Stimulated activated CD4-positive, alpha-beta T cell treated with anti-CD3 and anti-CD28 coated beads, Interleukin-4, amount 100 ng/mL, for 24 hours (primary cell): Measurements from ENCODE around the gene RFC4.
A peak's percentile ranks its signal among the peaks of the same experiment; 100 is the strongest.
"Not testable (repeated sequence)": the region's sequence is repeated elsewhere in the genome, so short reads cannot be mapped to it uniquely, and the experiment has no call there.

Source experiments
- DNase-seq: peaks from one replicate; pipeline ENCODE4 v3.0.0-alpha.2; 2020

Gene RFC4

DNA sequence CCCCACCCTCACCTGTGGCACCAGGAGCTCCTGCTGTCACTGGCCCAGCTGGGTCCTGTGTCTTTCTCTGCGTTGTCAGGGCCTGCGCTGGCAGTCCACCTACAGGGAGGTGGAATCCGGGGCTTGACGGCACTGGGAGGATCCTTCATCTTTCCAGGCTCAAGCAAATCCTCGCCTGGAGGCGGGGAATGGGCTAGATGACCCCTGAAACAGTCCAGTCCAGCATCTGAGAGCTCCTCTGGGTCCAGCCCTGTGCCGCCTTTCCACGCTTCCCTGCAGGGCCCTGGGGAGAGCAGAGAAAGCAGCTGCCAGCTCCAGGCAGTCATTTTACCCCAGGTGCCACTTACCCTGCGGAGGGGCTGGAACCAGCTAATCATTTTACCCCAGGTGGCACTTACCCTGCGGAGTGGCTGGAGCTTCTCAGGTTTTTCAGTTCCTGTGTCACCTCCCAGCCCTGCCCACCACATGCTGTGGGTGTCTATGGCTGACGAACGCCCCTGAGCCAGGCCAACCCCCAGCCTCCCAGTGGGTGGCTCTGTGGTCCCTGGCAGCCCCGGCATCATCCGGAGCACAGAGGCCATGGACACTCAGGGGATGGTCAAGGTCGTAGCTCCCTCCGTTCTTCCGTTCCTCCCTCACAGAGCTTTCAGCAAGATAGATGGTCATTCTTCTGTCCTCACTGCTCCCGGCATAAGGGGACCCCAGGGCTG is 18.3 kb upstream of the RFC4 start:
- DNase-seq = no peak

DNA sequence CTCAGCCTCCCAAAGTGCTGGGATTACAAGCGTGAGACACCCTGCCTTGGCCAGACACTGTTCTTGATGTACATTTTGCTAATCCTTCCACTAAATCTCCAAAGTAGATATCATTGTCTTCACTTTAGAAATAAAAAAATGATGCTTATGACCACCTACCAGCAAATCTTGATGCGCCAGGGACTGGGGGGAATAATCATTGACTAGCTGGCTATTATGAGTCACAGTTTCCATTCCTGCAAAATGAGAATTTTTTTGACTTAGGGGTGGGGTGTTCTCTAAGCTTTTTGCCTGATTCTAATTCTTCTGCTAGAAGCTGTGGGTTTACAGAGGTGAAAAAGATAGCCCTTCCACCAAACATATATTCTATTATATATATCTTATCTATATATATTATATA is 17.1 kb upstream of the RFC4 start:
- DNase-seq = no peak

GRCh38 chr3:186822388-186822759 is 16.1 kb upstream of the RFC4 start:
- not testable (repeated sequence) for DNase-seq

GRCh38 chr3:186821429-186822387 is 15.4 kb upstream of the RFC4 start:
- DNase-seq = peak; percentile 25

DNA sequence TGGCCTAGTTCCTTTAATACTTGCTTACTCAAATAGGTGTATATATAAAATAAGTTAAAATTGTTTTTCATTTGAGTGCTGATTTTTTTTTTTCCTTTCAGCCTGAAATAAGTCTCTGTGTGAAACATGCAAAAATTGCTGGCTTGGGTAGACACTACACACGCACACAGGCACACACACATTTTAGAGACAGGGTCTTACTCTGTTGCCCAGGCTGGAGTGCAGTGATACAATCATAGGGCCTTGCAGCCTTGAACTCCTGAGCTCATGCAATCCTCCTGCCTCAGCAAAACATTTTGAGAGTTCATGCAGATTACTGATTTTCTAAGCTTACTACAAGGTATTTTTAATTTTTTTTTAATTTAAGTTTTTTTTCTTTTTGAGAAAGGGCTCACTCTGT is 12.7 kb upstream of the RFC4 start:
- DNase-seq = no peak

DNA sequence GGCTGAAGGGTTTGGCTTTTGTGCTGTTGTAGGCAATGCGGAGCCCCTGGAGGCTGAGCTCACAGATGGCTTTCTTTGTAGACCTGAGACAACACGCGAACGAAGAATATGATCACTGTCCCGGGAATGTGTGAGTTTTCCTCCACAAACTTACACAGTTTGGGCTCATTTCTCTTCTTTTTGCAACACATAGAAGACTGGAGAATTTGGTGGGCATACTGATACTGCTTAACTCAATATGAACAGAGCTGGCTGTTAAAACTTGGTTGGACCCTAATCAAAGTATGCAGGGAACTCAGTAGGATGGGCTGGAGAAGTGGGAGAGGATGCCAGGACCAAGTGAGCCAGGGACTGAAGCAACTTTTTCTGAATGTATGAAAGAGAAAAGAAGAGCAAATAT is 12.2 kb upstream of the RFC4 start:
- no peak for DNase-seq

- DNase-seq = no peak
Observed at GRCh38 chr3:186815435-186815834, 9.2 kb upstream of the RFC4 start.

DNA sequence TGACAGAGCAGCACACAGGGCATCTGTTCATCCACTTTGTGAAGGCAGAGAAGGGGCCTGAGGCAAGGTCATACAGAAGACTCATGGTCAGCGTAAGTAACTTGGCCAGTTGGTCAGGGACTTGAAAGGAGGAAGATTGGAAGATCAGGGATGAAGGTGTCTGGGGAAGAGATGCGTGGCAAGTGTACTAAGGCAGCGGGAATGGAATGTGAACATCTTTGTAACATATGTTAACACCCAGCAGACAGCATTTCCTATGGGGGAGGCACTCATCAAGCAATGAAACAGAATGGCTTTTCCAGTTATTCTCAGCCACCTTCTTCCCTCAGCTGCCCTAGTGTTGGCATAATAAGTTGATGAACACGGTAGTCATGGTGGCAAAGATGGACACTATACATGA is 7.8 kb upstream of the RFC4 start:
- no peak for DNase-seq

- not testable (repeated sequence) for DNase-seq
Observed at GRCh38 chr3:186811313-186811712, 5.0 kb upstream of the RFC4 start.

GRCh38 chr3:186810336-186810996 is 4.2 kb upstream of the RFC4 start:
- DNase-seq = no peak

GRCh38 chr3:186807231-186807630 is 949 bp upstream of the RFC4 start:
- no peak for DNase-seq

DNA sequence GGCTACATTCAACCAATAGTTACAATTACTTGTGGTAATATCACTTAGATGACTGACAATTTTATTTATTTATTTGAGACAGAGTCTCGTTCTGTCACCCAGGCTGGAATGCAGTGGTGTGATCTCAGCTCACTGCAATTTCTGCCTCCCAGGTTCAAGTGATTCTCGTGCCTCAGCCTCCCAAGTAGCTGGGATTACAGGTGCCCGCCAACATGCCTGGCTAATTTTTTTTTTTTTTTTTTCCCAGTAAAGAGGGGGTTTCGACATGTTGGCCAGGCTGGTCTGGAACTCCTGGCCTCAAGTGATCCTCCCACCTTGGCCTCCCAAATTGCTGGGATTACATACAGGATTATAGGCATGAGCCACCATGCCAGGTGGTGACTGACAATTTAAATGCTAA is 2.8 kb downstream of the RFC4 start:
- DNase-seq = not testable (repeated sequence)

DNA sequence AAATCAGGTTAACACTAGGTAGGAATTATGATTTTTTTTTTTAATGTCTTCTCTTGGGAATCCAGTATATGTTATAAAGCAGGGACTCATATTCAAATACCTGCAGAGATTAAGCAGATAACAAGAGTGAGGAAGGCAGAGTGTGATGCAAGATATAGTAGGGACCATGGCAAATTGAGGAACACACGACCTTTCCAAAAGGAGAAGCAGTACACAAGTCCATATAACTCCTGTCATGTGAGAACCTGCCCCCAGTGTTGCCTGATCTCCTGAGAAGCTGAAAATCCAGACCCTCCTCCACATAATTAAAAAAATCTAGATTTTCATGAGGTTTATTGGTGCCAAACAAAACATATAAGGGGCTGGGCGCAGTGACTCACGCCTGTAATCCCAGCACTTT is 3.6 kb downstream of the RFC4 start:
- DNase-seq = no peak

DNA sequence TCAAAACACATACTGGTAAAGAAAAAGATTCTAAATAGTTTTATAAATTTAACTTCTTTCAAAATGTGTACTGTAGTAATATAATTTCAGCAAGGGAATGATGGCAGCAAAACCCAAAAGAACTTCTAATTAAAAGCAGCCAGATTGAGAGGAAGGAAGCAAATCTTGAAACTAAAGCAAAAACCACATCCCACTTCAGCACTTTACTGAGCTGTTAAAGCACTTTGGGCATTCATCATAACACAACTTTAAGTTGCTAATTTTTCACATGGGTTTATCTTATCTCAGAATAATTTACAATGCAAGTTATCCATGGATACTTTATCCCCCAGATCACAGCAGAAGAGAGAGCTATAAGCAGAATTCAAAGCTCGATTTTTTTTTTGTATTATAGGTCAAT is 6.0 kb downstream of the RFC4 start:
- no peak for DNase-seq

DNA sequence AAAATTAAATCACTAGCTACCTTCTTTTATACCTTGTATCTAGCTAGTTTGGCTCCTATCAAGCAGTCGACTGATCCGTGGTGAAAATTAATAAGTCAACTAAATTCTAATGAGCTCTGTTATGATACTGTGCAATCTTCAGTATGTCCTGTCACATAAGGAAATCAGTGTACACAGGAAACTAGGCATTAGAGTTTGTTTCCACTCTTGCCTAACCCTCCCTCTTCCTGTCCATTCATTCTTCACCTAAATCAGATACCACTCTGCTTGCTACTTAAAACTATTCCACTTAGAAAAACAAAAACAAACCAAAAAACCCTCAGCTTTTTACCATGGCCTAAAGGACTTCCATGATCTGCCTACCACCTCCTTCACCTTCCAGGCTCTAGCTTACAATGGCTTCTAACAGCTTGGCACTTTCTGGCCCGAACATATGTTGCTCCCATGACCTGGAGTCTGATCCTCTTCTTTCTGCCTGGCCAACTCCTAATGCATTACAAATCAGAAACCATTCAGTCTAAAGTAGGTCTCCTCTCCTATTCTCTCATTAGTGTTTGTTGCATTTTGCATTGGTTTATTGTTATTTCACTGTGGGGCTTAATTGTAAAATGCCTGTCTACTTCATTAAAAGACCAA is 7.9 kb downstream of the RFC4 start:
- DNase-seq = no peak

DNA sequence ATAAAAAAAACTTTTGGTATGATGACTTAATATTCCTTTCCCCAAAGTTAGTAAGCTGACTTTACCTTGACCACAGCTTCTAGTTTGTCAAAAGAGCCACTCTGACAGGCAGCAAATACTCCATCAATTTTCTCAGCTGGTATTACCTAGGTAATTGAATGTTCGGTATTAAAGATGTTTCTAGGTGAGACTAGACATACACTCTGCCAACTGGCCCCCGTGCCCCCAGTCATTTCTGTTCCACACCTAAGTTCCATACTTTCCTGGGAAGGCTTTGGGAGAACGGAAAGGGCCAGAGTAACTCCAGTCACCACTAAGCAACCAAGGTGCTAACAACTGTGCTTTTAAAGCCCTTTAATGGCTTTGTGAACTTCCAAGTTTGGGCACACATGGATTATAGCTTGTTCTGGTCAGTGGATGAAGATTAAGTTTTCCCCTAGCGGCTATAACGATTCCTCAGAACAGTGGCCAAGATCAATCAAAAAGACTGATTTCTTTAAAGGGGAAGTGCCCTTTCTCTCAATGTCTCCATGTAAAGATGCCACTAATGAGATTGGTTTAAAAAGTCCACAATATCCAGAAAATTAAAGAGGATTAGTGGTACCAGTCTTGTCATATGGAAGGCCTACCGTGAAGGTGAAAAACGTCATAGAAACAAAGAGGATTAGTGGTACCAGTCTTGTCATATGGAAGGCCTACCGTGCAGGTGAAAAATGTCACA is 15.9 kb downstream of the RFC4 start:
- peak; percentile 24 for DNase-seq

GRCh38 chr3:186789554-186790260 is 16.6 kb downstream of the RFC4 start:
- no peak for DNase-seq

DNA sequence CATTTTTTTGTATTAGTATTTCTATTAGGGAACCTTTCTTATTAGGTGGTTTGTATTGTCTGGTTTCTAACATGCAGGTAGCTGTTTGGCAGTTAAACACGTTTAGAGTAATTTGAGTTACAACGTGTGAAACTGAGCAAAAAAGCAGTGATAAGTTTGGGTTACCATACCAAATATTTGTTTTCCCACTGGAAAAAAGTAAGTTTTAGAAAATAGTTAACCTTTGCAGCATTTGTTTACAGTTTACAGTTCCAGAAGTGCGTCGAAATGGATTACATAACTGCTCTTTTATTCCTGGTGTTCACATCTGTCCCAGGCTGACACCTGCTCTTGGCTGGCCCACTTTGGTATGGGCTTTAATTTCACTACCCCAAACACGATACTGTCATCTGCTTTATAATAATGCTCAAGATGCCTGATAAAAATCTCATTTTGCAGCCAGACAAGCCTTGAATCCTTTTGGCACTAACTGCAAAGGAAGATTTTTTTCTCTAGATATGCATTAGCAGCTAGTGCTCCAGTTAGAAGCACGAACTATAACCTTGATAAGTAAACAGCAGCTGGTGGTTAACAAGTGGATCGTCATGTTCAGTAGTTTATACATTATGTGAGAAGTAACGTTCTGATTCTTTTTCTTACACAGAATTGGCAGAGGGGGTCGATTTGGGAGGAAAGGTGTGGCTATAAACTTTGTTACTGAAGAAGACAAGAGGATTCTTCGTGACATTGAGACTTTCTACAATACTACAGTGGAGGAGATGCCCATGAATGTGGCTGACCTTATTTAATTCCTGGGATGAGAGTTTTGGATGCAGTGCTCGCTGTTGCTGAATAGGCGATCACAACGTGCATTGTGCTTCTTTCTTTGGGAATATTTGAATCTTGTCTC is 17.6 kb downstream of the RFC4 start:
- DNase-seq = no peak

- no peak for DNase-seq
Observed at GRCh38 chr3:186787642-186788481, 18.4 kb downstream of the RFC4 start.

DNA sequence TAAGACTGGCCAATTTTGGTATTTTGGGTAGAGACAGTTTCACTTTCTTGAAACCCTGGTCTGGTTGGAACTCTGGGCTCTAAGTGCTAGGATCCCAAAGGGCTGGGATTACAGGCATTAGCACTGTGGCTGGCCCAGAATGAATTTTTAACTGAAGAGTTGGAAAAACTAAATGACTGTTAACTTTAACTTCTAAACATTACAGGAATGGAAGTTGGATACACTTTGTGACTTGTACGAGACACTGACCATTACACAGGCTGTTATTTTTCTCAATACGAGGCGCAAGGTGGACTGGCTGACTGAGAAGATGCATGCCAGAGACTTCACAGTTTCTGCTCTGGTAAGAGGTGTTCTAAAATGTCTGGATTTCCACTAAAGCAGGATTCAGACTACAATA is 19.4 kb downstream of the RFC4 start:
- DNase-seq = no peak
